DND-41 (cell line): ENCODE results near the gene NEURL1.

Experiments used
- EZH2 ChIP-seq: IDR thresholded peaks from 3 replicates; pipeline ENCODE4 v1.6.1; 2012; ENCODE audit warnings: borderline replicate concordance, low read depth, mild to moderate bottlenecking, moderate library complexity, low read length, inconsistent platforms; ENCODE audit not compliant: severe bottlenecking
- TF ChIP-seq, protein P1 (sequence below): IDR thresholded peaks from 2 replicates; pipeline ENCODE4 v1.5.1; 2012; ENCODE audit warnings: borderline replicate concordance, low read length, moderate library complexity, mild to moderate bottlenecking; ENCODE audit not compliant: poor library complexity, severe bottlenecking; ENCODE audit errors: extremely low read depth

DNA sequence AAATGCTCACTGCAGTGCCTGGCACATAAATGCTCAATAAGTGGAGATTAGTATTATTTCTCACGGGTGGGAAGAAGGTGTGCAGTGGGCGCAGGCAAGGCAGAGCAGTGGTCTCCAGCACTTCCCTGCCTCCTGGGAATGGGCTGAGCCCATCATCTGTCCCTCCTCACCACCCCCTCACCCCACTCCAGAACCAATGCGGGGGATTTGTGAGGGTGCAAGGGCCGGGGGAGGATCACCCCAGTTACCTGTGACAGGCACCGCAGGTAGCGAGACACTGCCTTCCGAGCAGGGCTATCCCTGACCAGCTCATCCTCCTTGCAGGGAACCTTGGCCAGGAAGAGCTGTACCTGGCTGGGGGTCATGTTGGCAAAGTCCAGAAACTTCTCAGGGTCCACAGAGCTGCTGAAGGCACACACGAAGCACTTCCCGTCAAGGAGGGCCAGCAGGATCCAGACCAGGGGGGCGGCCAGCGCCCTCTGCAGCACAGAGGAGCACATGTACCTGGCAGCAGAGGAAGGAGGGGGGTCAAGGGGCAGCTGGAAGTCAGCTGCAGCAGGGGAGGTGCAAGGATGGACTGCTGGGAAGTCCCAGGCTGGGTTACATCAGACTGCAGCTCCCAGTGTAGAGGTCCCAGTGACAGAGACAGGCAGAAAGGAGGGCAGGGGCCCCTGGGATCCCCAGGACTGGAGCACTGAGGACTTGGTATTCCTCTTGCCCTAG, 17.3 kb upstream of the NEURL1 start:
- TF ChIP-seq, protein P1, sequence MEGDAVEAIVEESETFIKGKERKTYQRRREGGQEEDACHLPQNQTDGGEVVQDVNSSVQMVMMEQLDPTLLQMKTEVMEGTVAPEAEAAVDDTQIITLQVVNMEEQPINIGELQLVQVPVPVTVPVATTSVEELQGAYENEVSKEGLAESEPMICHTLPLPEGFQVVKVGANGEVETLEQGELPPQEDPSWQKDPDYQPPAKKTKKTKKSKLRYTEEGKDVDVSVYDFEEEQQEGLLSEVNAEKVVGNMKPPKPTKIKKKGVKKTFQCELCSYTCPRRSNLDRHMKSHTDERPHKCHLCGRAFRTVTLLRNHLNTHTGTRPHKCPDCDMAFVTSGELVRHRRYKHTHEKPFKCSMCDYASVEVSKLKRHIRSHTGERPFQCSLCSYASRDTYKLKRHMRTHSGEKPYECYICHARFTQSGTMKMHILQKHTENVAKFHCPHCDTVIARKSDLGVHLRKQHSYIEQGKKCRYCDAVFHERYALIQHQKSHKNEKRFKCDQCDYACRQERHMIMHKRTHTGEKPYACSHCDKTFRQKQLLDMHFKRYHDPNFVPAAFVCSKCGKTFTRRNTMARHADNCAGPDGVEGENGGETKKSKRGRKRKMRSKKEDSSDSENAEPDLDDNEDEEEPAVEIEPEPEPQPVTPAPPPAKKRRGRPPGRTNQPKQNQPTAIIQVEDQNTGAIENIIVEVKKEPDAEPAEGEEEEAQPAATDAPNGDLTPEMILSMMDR = peak; percentile 34
- no peak for TF ChIP-seq EZH2
